B cell (primary cell): Measurements from ENCODE around the gene NBR1. TPM values are rescaled to one million over a fixed set of nuclear protein-coding genes. Genes with fewer than 3 reads are reported as not detected.
"Not testable (repeated sequence)": the region's sequence is repeated elsewhere in the genome, so short reads cannot be mapped to it uniquely, and the experiment has no call there.

Experiments
- ATAC-seq: fragments of 200-7000 bp; cut with Tn5 transposase; one replicate; pipeline ENCODE4 v1.10.0; 2021; ENCODE audit warnings: low read depth, mild to moderate bottlenecking, moderate number of reproducible peaks, moderate library complexity
- CTCF ChIA-PET: fragments of 350-600 bp; sonication (Branson Sonifier 250); formaldehyde crosslinking; loops from one replicate; lab custom pipeline; 2021; ENCODE audit warnings: antibody characterized with exemption, inconsistent platforms; lab: Charles Lee
- POLR2A ChIA-PET: fragments of 350-600 bp; sonication (Branson Sonifier 250); formaldehyde crosslinking; loops from one replicate; lab custom pipeline; 2021; ENCODE audit warnings: antibody characterized with exemption; lab: Charles Lee
- DNase-seq: peaks from one replicate; pipeline ENCODE4 v3.0.0; 2013
- H2AFZ ChIP-seq: 2 replicates; pipeline ENCODE4 v1.6.1; 2012; ENCODE audit warnings: mild to moderate bottlenecking, low read depth, low read length; ENCODE audit not compliant: insufficient read depth, poor library complexity, severe bottlenecking
- H3K27ac ChIP-seq, 2 donors: 1 replicate in 1 of 2; 2 replicates in 1 of 2; pipeline ENCODE4 v1.5.1; 2012 to 2013; ENCODE audit warnings: low read length in 2 of 2, mild to moderate bottlenecking in 2 of 2, moderate library complexity in 1 of 2
- H3K27me3 ChIP-seq, 4 experiments: fragments of 200-600 bp in 1 of 4; sonication (generic) in 1 of 4; replicated peaks in 1 of 4; 1 replicate in 2 of 4; 2 replicates in 2 of 4; pipeline versions ENCODE4 v1.6.1 to v1.7.0; 2013 to 2016; ENCODE audit warnings: low read length in 3 of 4, mild to moderate bottlenecking in 2 of 4, mixed read lengths in 1 of 4, moderate library complexity in 1 of 4; ENCODE audit not compliant: insufficient read depth in 4 of 4, control insufficient read depth in 3 of 4; ENCODE audit errors: control extremely low read depth in 1 of 4
- H3K36me3 ChIP-seq, 2 experiments: replicated peaks in 1 of 2; 1 replicate in 1 of 2; 2 replicates in 1 of 2; pipeline versions ENCODE4 v1.6.1 to v1.7.1; 2013; ENCODE audit warnings: low read length in 1 of 2; ENCODE audit not compliant: insufficient read depth in 2 of 2, control insufficient read depth in 1 of 2; ENCODE audit errors: control extremely low read depth in 1 of 2, extremely low read depth in 1 of 2
- H3K4me1 ChIP-seq, 2 donors: fragments of 200-600 bp in 1 of 2; sonication (generic) in 1 of 2; 1 replicate in 1 of 2; 2 replicates in 1 of 2; pipeline versions ENCODE4 v1.5.1 to v1.6.1; 2013 to 2017; ENCODE audit warnings: low read length in 2 of 2; ENCODE audit not compliant: control insufficient read depth in 2 of 2, insufficient read depth in 2 of 2
- H3K4me2 ChIP-seq: replicated peaks from 2 replicates; pipeline ENCODE3; 2012; ENCODE audit warnings: mild to moderate bottlenecking, low read depth, low read length; ENCODE audit not compliant: poor library complexity, severe bottlenecking
- H3K4me3 ChIP-seq, 5 experiments: fragments of 200-600 bp in 1 of 5; sonication (generic) in 1 of 5; 1 replicate in 3 of 5; 2 replicates in 2 of 5; pipeline versions ENCODE4 v1.5.1 to v1.7.0; 2011 to 2016; ENCODE audit warnings: low read length in 4 of 5, mild to moderate bottlenecking in 4 of 5, low read depth in 2 of 5, control low read depth in 1 of 5, moderate library complexity in 1 of 5; ENCODE audit not compliant: insufficient read depth in 1 of 5; ENCODE audit errors: control extremely low read depth in 1 of 5, extremely low read depth in 1 of 5
- H3K79me2 ChIP-seq: fragments of 200-600 bp; sonication (generic); one replicate; pipeline ENCODE4 v1.6.0; 2016; ENCODE audit warnings: low read length; ENCODE audit not compliant: control insufficient read depth, insufficient read depth
- H3K9ac ChIP-seq: fragments of 200-600 bp; sonication (generic); 2 replicates; pipeline ENCODE4 v1.6.1; 2017; ENCODE audit warnings: mild to moderate bottlenecking, low read length, moderate library complexity
- H3K9me3 ChIP-seq, 3 donors: one replicate each; pipeline versions ENCODE4 v1.6.1 to v1.7.1; 2013; ENCODE audit warnings: low read length in 2 of 3; ENCODE audit not compliant: control insufficient read depth in 2 of 3, insufficient read depth in 1 of 3; ENCODE audit errors: control extremely low read depth in 1 of 3
- H4K20me1 ChIP-seq: 2 replicates; pipeline ENCODE4 v1.6.0; 2012; ENCODE audit warnings: mild to moderate bottlenecking, low read length; ENCODE audit not compliant: insufficient read depth, control insufficient read depth, poor library complexity, severe bottlenecking
- H3K27ac Mint-ChIP-seq: one replicate; pipeline ENCODE4 v1.8.0; 2021; ENCODE audit warnings: mixed read lengths
- H3K27me3 Mint-ChIP-seq: one replicate; pipeline ENCODE4 v1.8.0; 2021; ENCODE audit warnings: mixed read lengths
- H3K4me1 Mint-ChIP-seq: one replicate; pipeline ENCODE4 v1.8.0; 2021; ENCODE audit warnings: mixed read lengths
- H3K4me3 Mint-ChIP-seq: one replicate; pipeline ENCODE4 v1.8.0; 2021; ENCODE audit warnings: mixed read lengths
- H3K9me3 Mint-ChIP-seq: one replicate; pipeline ENCODE4 v1.8.0; 2022; ENCODE audit warnings: mixed read lengths; ENCODE audit not compliant: insufficient read depth
- CTCF ChIP-seq: fragments of 200-600 bp; IDR thresholded peaks from one replicate; pipeline ENCODE4 v1.8.0; 2022; ENCODE audit warnings: antibody characterized with exemption, mild to moderate bottlenecking
- EZH2 ChIP-seq: IDR thresholded peaks from 2 replicates; pipeline ENCODE4 v1.6.1; 2012; ENCODE audit warnings: borderline replicate concordance, low read depth, mild to moderate bottlenecking, moderate library complexity, low read length; ENCODE audit not compliant: insufficient read depth, poor library complexity, severe bottlenecking
- WGBS: methylation state at CpG from one replicate; pipeline ENCODE4 v1.1.5; 2013; ENCODE audit warnings: missing lambda C conversion rate; ENCODE audit not compliant: insufficient coverage; 5-methylcytosine and 5-hydroxymethylcytosine counted together
- intact Hi-C: fragments of 100-400 bp; cut with micrococcal nuclease; formaldehyde crosslinking; loops from one replicate; pipeline ENCODE4 v1.10.0; 2022
- polyA plus RNA-seq: library from polyadenylated mRNA; depleted of rRNA; stranded (reverse); fragments of >200 nt; gene quantifications from 2 replicates; pipeline ENCODE4 v1.2.3, GENCODE V29; 2012
- total RNA-seq, 2 donors: library from RNA; stranded (reverse); fragments of 120-200 nt in 1 of 2; gene quantifications; 1 replicate in 1 of 2; 2 replicates in 1 of 2; pipeline versions ENCODE4 v1.2.3 to v1.2.4, GENCODE V29; 2013 to 2022

The NBR1 gene
- total and polyA plus RNA-seq, 2 donors (not counting 1 experiment from before 2014, with no cell fraction given), result 18.8 to 43.9 TPM

GRCh38 chr17:43183921-43184320 is 12.9 kb downstream of the NBR1 start:
- Mint-ChIP-seq H3K27me3 (no peaks in the 10 kb centered on the region), H3K9me3 (no peaks in the 10 kb centered on the region), H3K4me3 (no peak overlapping the region), H3K27ac (no peak overlapping the region), H3K4me1 (peaks cover 2% of the 10 kb centered on the region)
- ChIA-PET POLR2A (interaction anchor here (0.6 kb wide), 1 partner anchor 126 kb away, joined by 4 read pairs; no protein-coding TSS in a partner anchor), CTCF (no interaction called here)
- WGBS, result 93% methylated on average over 2 of the region's 3 CpGs
- Histone ChIP-seq H3K27ac (no peak overlapping the region), H3K4me2 (no peak overlapping the region), H3K27me3 (no peaks in the 10 kb centered on the region), H4K20me1 (no peaks in the 10 kb centered on the region), H3K9ac (no peak overlapping the region), H3K4me1 (no peaks in the 10 kb centered on the region), H3K36me3 (peaks cover under 1 to 44% of the 10 kb centered on the region in 2 experiments), H2AFZ (no peak overlapping the region), H3K4me3 (no peak overlapping the region), H3K79me2 (peaks cover 4% of the 10 kb centered on the region), H3K9me3 (no peaks in the 10 kb centered on the region)
- DNase-seq (no peak), ATAC-seq (no peak)
- no peak for TF ChIP-seq EZH2
- no peak for TF ChIP-seq CTCF
- intact Hi-C loops, result no loop called here

GRCh38 chr17:43186656-43187055 is 15.6 kb downstream of the NBR1 start:
- CTCF ChIA-PET, H4K20me1 ChIP-seq, H3K9me3 ChIP-seq, H3K9ac ChIP-seq, H3K4me1 ChIP-seq, H3K27ac ChIP-seq, H3K27ac Mint-ChIP-seq, H3K4me3 ChIP-seq, H3K9me3 Mint-ChIP-seq, H2AFZ ChIP-seq, POLR2A ChIA-PET, H3K27me3 ChIP-seq, H3K4me3 Mint-ChIP-seq, H3K27me3 Mint-ChIP-seq, H3K4me2 ChIP-seq, H3K4me1 Mint-ChIP-seq, DNase-seq, H3K79me2 ChIP-seq, ATAC-seq: not testable (repeated sequence)
- H3K36me3 ChIP-seq, result peaks cover 14 to 48% of the 10 kb centered on the region in 2 experiments
- intact Hi-C loops, result loop anchor here (1.0 kb wide), 1 partner anchor 11 kb away; no protein-coding TSS in a partner anchor
- 100% methylated on average over 2 of the region's 5 CpGs for WGBS
